ENCODE measurements around the gene FBXO39. TPM values are rescaled to one million over a fixed set of nuclear protein-coding genes. Genes with fewer than 3 reads are reported as not detected.

Gene FBXO39
- total RNA-seq, 1 experiment from 2014 or later = not detected

GRCh38 chr17:6779411-6779810 lies 3.4 kb downstream of the FBXO39 start:
- Histone ChIP-seq H3K36me3 (ENCODE audit: control insufficient read depth, insufficient read depth, low read length) (no peaks in the 10 kb centered on the region), H3K4me1 (ENCODE audit: control insufficient read depth, insufficient read depth, low read length) (no peaks in the 10 kb centered on the region), H3K9me3 (ENCODE audit: control insufficient read depth, insufficient read depth, low read depth, low read length) (no peaks in the 10 kb centered on the region), H3K4me3 (ENCODE audit: low read depth in 2 of 2, low read length in 2 of 2) (no peak overlapping the region), H3K27ac (ENCODE audit: low read length) (no peak overlapping the region), H3K27me3 (ENCODE audit: control insufficient read depth, insufficient read depth, low read length) (peaks cover 5% of the 10 kb centered on the region)
- ChIA-PET POLR2A (no interaction called here), CTCF (no interaction called here)
- BruUV-seq (replicated peaks) = no TSS peak
- TF ChIP-seq CTCF (IDR thresholded peaks at IDR 0.05) (no peak), POLR2AphosphoS5 (IDR thresholded peaks at IDR 0.05; ENCODE audit: low read depth, low read length) (no peak), REST (IDR thresholded peaks at IDR 0.05; ENCODE audit: insufficient read depth in 1 of 2, low read depth in 2 of 2, low read length in 1 of 2) (no peak), SIN3A (IDR thresholded peaks at IDR 0.05; ENCODE audit: borderline replicate concordance, insufficient read depth, low read depth, low read length) (no peak), TCF7L2 (IDR thresholded peaks at IDR 0.05; ENCODE audit: low read depth, low read length) (no peak)
- in situ Hi-C loops (cut with HindIII; ENCODE audit: low pct_unique_long_range_greater_than_20kb, low sequenced_read_pairs) (no loop called here), intact Hi-C loops (cut with micrococcal nuclease; ENCODE audit: unreplicated experiment) (no loop called here)
- no peak for ATAC-seq
- no peak for DNase-seq (ENCODE audit: low read depth, low spot score)

GRCh38 chr17:6780001-6780400 lies 4.0 kb downstream of the FBXO39 start:
- peaks cover 5% of the 10 kb centered on the region for H3K27me3 ChIP-seq (ENCODE audit: control insufficient read depth, insufficient read depth, low read length)
- intact Hi-C loops (cut with micrococcal nuclease; ENCODE audit: unreplicated experiment) = no loop called here
- H3K36me3 ChIP-seq (ENCODE audit: control insufficient read depth, insufficient read depth, low read length) = no peaks in the 10 kb centered on the region
- H3K27ac ChIP-seq (ENCODE audit: low read length) = no peak overlapping the region
- in situ Hi-C loops (cut with HindIII; ENCODE audit: low pct_unique_long_range_greater_than_20kb, low sequenced_read_pairs) = no loop called here
- DNase-seq (ENCODE audit: low read depth, low spot score) (no peak), ATAC-seq (no peak)
- TF ChIP-seq REST (IDR thresholded peaks at IDR 0.05; ENCODE audit: insufficient read depth in 1 of 2, low read depth in 2 of 2, low read length in 1 of 2) = no peak
- no peak for TF ChIP-seq POLR2AphosphoS5 (IDR thresholded peaks at IDR 0.05; ENCODE audit: low read depth, low read length)
- no peak for TF ChIP-seq CTCF (IDR thresholded peaks at IDR 0.05)
- no peak for TF ChIP-seq SIN3A (IDR thresholded peaks at IDR 0.05; ENCODE audit: borderline replicate concordance, insufficient read depth, low read depth, low read length)
- TF ChIP-seq TCF7L2 (IDR thresholded peaks at IDR 0.05; ENCODE audit: low read depth, low read length) = no peak
- no peaks in the 10 kb centered on the region for H3K9me3 ChIP-seq (ENCODE audit: control insufficient read depth, insufficient read depth, low read depth, low read length)
- ChIA-PET CTCF (no interaction called here), POLR2A (no interaction called here)
- H3K4me1 ChIP-seq (ENCODE audit: control insufficient read depth, insufficient read depth, low read length) = no peaks in the 10 kb centered on the region
- H3K4me3 ChIP-seq (ENCODE audit: low read depth in 2 of 2, low read length in 2 of 2) = no peak overlapping the region
- BruUV-seq (replicated peaks) = no TSS peak
